ENCODE measurements around the gene SPC24. TPM values are rescaled to one million over a fixed set of nuclear protein-coding genes. Genes with fewer than 3 reads are reported as not detected.
A peak's percentile ranks its signal among the peaks of the same experiment; 100 is the strongest.

The SPC24 gene
- total and polyA plus RNA-seq, 2 donors (not counting 3 experiments of a cell fraction or from before 2014, with no cell fraction given) = 19.8 to 70.0 TPM

DNA sequence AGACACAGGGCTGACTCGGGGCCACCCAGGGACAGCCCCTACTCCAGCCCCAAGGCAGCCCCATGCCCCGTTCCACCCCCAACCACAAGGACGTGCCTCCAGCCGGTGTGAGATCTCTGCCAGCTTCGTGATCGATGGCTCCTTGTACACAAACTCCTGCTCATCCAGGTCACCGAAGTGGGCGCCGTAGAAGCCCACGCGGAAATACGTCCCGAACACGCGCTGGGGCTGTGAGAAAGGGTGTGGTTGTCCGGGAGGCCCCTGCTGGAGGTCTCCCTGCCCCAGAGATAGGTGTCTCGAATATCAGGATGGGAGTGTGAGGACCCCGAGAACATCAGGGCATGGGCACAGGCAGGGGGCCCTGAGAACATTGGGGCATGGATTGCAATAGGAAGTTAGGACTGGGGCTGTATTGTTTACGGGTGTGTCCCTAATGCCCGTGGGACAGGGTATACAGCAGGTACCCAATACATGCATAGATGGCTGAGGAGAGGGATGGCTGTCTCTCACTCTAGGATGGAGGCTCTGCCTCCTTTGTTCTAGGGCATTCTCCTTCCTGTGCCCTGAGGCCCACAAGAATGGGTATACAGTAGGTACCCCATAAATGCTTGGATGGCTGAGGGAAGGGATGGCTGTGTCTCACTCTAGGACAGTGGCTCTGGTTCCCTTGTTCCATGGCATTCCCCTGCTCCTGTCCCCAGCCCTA, 47.1 kb upstream of the SPC24 start:
- H3K4me2 ChIP-seq (ENCODE audit: insufficient read depth, low read length) = no peak overlapping the region

More for the DNA sequence above, 47.1 kb upstream of the SPC24 start:
- ChIA-PET CTCF (interaction anchor here (0.6 to 7.6 kb wide), 7 partner anchors 10 to 266 kb away, joined by 3 to 116 read pairs (median 7); no protein-coding TSS in a partner anchor), POLR2A (no interaction called here)
- Histone ChIP-seq H3K9me1 (replicated peaks; ENCODE audit: control insufficient read depth, extremely low read depth, insufficient read depth, low read length) (no peaks in the 10 kb centered on the region), H2AFZ (ENCODE audit: low read depth, low read length) (no peak overlapping the region), H3K27me3 (ENCODE audit: control insufficient read depth in 2 of 2, insufficient read depth in 2 of 2, low read length in 2 of 2) (no peaks in the 10 kb centered on the region), H4K20me1 (replicated peaks; ENCODE audit: control insufficient read depth, extremely low read depth, insufficient read depth, low read length) (no peaks in the 10 kb centered on the region), H3K27ac (ENCODE audit: insufficient read depth, low read depth, low read length) (peak overlapping the region; percentile 9), H3K9me3 (replicated peaks; ENCODE audit: control insufficient read depth, insufficient read depth, low read length) (no peaks in the 10 kb centered on the region), H3K4me1 (ENCODE audit: control insufficient read depth, extremely low read depth, insufficient read depth, low read length) (peaks cover 9% of the 10 kb centered on the region), H3K36me3 (ENCODE audit: control insufficient read depth in 2 of 2, extremely low read depth in 1 of 2, insufficient read depth in 2 of 2, low read length in 2 of 2) (peaks cover 5 to 34% of the 10 kb centered on the region in 2 experiments), H3K79me2 (ENCODE audit: control insufficient read depth, insufficient read depth, low read length) (no peaks in the 10 kb centered on the region), H3K4me3 (replicated peaks in 1 of 3; ENCODE audit: insufficient read depth in 1 of 3, low read depth in 1 of 3, low read length in 3 of 3) (no peak overlapping the region), H3K9ac (replicated peaks; ENCODE audit: extremely low read depth, insufficient read depth, low read length) (no peak overlapping the region)
- no TSS peak for BruUV-seq (replicated peaks)
- TF ChIP-seq MYC (IDR thresholded peaks at IDR 0.05; ENCODE audit: low read depth, low read length) (no peak), GATA2 (IDR thresholded peaks at IDR 0.05; ENCODE audit: insufficient read depth, insufficient read length, low read depth, low read length) (no peak), POLR2AphosphoS5 (IDR thresholded peaks at IDR 0.05; ENCODE audit: insufficient read depth, low read depth, low read length) (no peak), FOS (IDR thresholded peaks at IDR 0.05; ENCODE audit: borderline replicate concordance, insufficient read depth, low read length) (no peak), EZH2 (IDR thresholded peaks at IDR 0.05; ENCODE audit: borderline replicate concordance, low read depth, low read length, severe bottlenecking) (no peak), POLR2A (IDR thresholded peaks at IDR 0.05; ENCODE audit: low read depth, low read length) (no peak), JUN (IDR thresholded peaks at IDR 0.05; ENCODE audit: borderline replicate concordance, insufficient read depth, insufficient read length, low read depth) (no peak)
- TF ChIP-seq, protein P1, sequence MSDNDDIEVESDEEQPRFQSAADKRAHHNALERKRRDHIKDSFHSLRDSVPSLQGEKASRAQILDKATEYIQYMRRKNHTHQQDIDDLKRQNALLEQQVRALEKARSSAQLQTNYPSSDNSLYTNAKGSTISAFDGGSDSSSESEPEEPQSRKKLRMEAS (IDR thresholded peaks at IDR 0.05; ENCODE audit: insufficient read depth, insufficient read length) = no peak
- TF ChIP-seq, protein P2, sequence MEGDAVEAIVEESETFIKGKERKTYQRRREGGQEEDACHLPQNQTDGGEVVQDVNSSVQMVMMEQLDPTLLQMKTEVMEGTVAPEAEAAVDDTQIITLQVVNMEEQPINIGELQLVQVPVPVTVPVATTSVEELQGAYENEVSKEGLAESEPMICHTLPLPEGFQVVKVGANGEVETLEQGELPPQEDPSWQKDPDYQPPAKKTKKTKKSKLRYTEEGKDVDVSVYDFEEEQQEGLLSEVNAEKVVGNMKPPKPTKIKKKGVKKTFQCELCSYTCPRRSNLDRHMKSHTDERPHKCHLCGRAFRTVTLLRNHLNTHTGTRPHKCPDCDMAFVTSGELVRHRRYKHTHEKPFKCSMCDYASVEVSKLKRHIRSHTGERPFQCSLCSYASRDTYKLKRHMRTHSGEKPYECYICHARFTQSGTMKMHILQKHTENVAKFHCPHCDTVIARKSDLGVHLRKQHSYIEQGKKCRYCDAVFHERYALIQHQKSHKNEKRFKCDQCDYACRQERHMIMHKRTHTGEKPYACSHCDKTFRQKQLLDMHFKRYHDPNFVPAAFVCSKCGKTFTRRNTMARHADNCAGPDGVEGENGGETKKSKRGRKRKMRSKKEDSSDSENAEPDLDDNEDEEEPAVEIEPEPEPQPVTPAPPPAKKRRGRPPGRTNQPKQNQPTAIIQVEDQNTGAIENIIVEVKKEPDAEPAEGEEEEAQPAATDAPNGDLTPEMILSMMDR (IDR thresholded peaks at IDR 0.05; ENCODE audit: extremely low read depth in 1 of 2, insufficient read depth in 1 of 2, low read depth in 1 of 2, low read length in 2 of 2) = no peak
- dilution Hi-C loops (cut with MboI; ENCODE audit: extremely low pct_ligation_motif_present, low sequenced_read_pairs) (no loop called here), intact Hi-C loops (cut with micrococcal nuclease) (loop anchor here (1.0 to 5.0 kb wide), 4 partner anchors 64 to 265 kb away; no protein-coding TSS in a partner anchor)
- FAIRE-seq = no peak
- DNase-seq (ENCODE audit: low read depth, low spot score) = no peak

Measured in endothelial cell of umbilical vein (primary cell).